Measurements from ENCODE around the gene CNPPD1. TPM values are rescaled to one million over a fixed set of nuclear protein-coding genes. Genes with fewer than 3 reads are reported as not detected.

The CNPPD1 gene
- total and polyA plus RNA-seq, 4 donors = 27.5 to 66.9 (median 48.6) TPM

- ATAC-seq (ENCODE audit: insufficient read depth, low FRiP score) (no peak), DNase-seq (no peak)
- WGBS, 2 donors = 85 to 89% methylated on average over 12 of the region's 12 CpGs
- no peak overlapping the region for H3K4me3 ChIP-seq
- H3K27me3 ChIP-seq (ENCODE audit: control insufficient read depth in 3 of 3, insufficient read depth in 3 of 3, low read length in 2 of 3) = no peaks in the 10 kb centered on the region
- no peak overlapping the region for H3K27ac ChIP-seq (ENCODE audit: low read depth in 1 of 2, low read length in 1 of 2)
- H3K9me3 ChIP-seq (ENCODE audit: control insufficient read depth in 4 of 4, insufficient read depth in 3 of 4, low read length in 3 of 4) = no peaks in the 10 kb centered on the region
- TF ChIP-seq CTCF (IDR thresholded peaks at IDR 0.05; ENCODE audit: control extremely low read depth, extremely low read depth) = no peak
- H3K36me3 ChIP-seq (ENCODE audit: control insufficient read depth in 4 of 4, insufficient read depth in 4 of 4, low read length in 4 of 4) = no peaks in the 10 kb centered on the region
- H3K9ac ChIP-seq (ENCODE audit: insufficient read depth in 1 of 2, low read length in 2 of 2) = no peak overlapping the region
- no peaks in the 10 kb centered on the region for H3K4me1 ChIP-seq (ENCODE audit: control insufficient read depth in 5 of 5, insufficient read depth in 5 of 5, low read length in 5 of 5)
Measured at GRCh38 chr2:219199470-219200211, 22.9 kb upstream of the CNPPD1 start.

GRCh38 chr2:219198974-219199373 is 22.2 kb upstream of the CNPPD1 start:
- H3K9me3 ChIP-seq (ENCODE audit: control insufficient read depth in 4 of 4, insufficient read depth in 3 of 4, low read length in 3 of 4) = no peaks in the 10 kb centered on the region
- no peak overlapping the region for H3K9ac ChIP-seq (ENCODE audit: insufficient read depth in 1 of 2, low read length in 2 of 2)
- H3K27me3 ChIP-seq (ENCODE audit: control insufficient read depth in 3 of 3, insufficient read depth in 3 of 3, low read length in 2 of 3) = no peaks in the 10 kb centered on the region
- H3K4me1 ChIP-seq (ENCODE audit: control insufficient read depth in 5 of 5, insufficient read depth in 5 of 5, low read length in 5 of 5) = no peaks in the 10 kb centered on the region
- no peak overlapping the region for H3K27ac ChIP-seq (ENCODE audit: low read depth in 1 of 2, low read length in 1 of 2)
- DNase-seq (no peak), ATAC-seq (ENCODE audit: insufficient read depth, low FRiP score) (no peak)
- TF ChIP-seq CTCF (IDR thresholded peaks at IDR 0.05; ENCODE audit: control extremely low read depth, extremely low read depth) = no peak
- WGBS, 2 donors = 78 to 87% methylated on average over 5 of the region's 5 CpGs
- no peaks in the 10 kb centered on the region for H3K36me3 ChIP-seq (ENCODE audit: control insufficient read depth in 4 of 4, insufficient read depth in 4 of 4, low read length in 4 of 4)
- no peak overlapping the region for H3K4me3 ChIP-seq

- no peak for TF ChIP-seq CTCF (IDR thresholded peaks at IDR 0.05; ENCODE audit: control extremely low read depth, extremely low read depth)
- Histone ChIP-seq H3K9me3 (ENCODE audit: control insufficient read depth in 4 of 4, insufficient read depth in 3 of 4, low read length in 3 of 4) (no peaks in the 10 kb centered on the region), H3K27me3 (ENCODE audit: control insufficient read depth in 3 of 3, insufficient read depth in 3 of 3, low read length in 2 of 3) (no peaks in the 10 kb centered on the region), H3K27ac (ENCODE audit: low read depth in 1 of 2, low read length in 1 of 2) (no peak overlapping the region), H3K36me3 (ENCODE audit: control insufficient read depth in 4 of 4, insufficient read depth in 4 of 4, low read length in 4 of 4) (no peaks in the 10 kb centered on the region), H3K9ac (ENCODE audit: insufficient read depth in 1 of 2, low read length in 2 of 2) (no peak overlapping the region), H3K4me1 (ENCODE audit: control insufficient read depth in 5 of 5, insufficient read depth in 5 of 5, low read length in 5 of 5) (no peaks in the 10 kb centered on the region), H3K4me3 (no peak overlapping the region)
- no peak for DNase-seq
- WGBS, 2 donors = 94% methylated on average over 1 of the region's 1 CpG
- ATAC-seq (ENCODE audit: insufficient read depth, low FRiP score) = no peak
Measured at GRCh38 chr2:219197388-219197787, 20.7 kb upstream of the CNPPD1 start.
